ENCODE results near the gene OCLN. TPM values are rescaled to one million over a fixed set of nuclear protein-coding genes. Genes with fewer than 3 reads are reported as not detected.

The OCLN gene
- total RNA-seq, 1 experiment from 2014 or later = 56.7 TPM

- TF ChIP-seq, protein P1, sequence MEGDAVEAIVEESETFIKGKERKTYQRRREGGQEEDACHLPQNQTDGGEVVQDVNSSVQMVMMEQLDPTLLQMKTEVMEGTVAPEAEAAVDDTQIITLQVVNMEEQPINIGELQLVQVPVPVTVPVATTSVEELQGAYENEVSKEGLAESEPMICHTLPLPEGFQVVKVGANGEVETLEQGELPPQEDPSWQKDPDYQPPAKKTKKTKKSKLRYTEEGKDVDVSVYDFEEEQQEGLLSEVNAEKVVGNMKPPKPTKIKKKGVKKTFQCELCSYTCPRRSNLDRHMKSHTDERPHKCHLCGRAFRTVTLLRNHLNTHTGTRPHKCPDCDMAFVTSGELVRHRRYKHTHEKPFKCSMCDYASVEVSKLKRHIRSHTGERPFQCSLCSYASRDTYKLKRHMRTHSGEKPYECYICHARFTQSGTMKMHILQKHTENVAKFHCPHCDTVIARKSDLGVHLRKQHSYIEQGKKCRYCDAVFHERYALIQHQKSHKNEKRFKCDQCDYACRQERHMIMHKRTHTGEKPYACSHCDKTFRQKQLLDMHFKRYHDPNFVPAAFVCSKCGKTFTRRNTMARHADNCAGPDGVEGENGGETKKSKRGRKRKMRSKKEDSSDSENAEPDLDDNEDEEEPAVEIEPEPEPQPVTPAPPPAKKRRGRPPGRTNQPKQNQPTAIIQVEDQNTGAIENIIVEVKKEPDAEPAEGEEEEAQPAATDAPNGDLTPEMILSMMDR (IDR thresholded peaks at IDR 0.05 in 2 of 3, conservative IDR thresholded peaks at IDR 0.05 in 1 of 3; ENCODE audit: borderline replicate concordance in 1 of 3, insufficient read depth in 1 of 3, low read depth in 2 of 3, low read length in 2 of 3) = no peak
Measured at GRCh38 chr5:69527128-69527770, 34.7 kb downstream of the OCLN start (continued).

- ChIA-PET RAD21 (ENCODE audit: low non-redundant PET in 1 of 2, low total read pairs in 2 of 2, uncharacterized antibody in 2 of 2, unreplicated experiment in 2 of 2) (no interaction called here), POLR2A (no interaction called here), CTCF (no interaction called here)
- BruUV-seq (replicated peaks) = no TSS peak
- H3K9ac ChIP-seq (ENCODE audit: low read length) = no peak overlapping the region
- ATAC-seq = peak; percentile 85
- H3K4me2 ChIP-seq (ENCODE audit: low read length) = peak overlapping the region; percentile 57
- H4K20me1 ChIP-seq (ENCODE audit: insufficient read depth) = no peaks in the 10 kb centered on the region
- no peak overlapping the region for H3K27ac ChIP-seq (ENCODE audit: low read depth, low read length)
- H3K9me3 ChIP-seq (ENCODE audit: control insufficient read depth in 1 of 2, insufficient read depth in 1 of 2, low read depth in 1 of 2, low read length in 2 of 2) = no peaks in the 10 kb centered on the region
- H3K4me1 ChIP-seq (ENCODE audit: control insufficient read depth in 1 of 2, insufficient read depth in 2 of 2, low read length in 2 of 2) = peaks cover 16 to 23% of the 10 kb centered on the region in 2 experiments
- peak; percentile 40; the same call in 1 of the 2 replicates for TF ChIP-seq CBX3 (IDR thresholded peaks at IDR 0.05; ENCODE audit: low read depth)
- no peak for TF ChIP-seq TCF7L2 (IDR thresholded peaks at IDR 0.05; ENCODE audit: borderline replicate concordance, extremely low read depth, insufficient read depth, insufficient read length)
- peak; percentile 63 for TF ChIP-seq SP1 (IDR thresholded peaks at IDR 0.05; ENCODE audit: low read depth)
- H3K79me2 ChIP-seq (ENCODE audit: insufficient read depth, low read length) = peaks cover 17% of the 10 kb centered on the region
- H3K4me3 ChIP-seq (replicated peaks in 1 of 2; ENCODE audit: low read depth in 1 of 2, low read length in 2 of 2) = no peak overlapping the region
- intact Hi-C loops (cut with micrococcal nuclease) = no loop called here
- DNase-seq (ENCODE audit: low read depth, low spot score) = peak; percentile 27
- H2AFZ ChIP-seq (ENCODE audit: low read depth, low read length, poor library complexity, severe bottlenecking) = no peak overlapping the region
- H3K36me3 ChIP-seq (ENCODE audit: control insufficient read depth in 1 of 2, insufficient read depth in 2 of 2, low read length in 2 of 2) = no peaks in the 10 kb centered on the region
- H3K27me3 ChIP-seq (ENCODE audit: insufficient read depth, low read length) = no peaks in the 10 kb centered on the region
- H3K9me2 ChIP-seq (ENCODE audit: insufficient read depth) = no peaks in the 10 kb centered on the region
Measured at GRCh38 chr5:69528035-69528434, 35.4 kb downstream of the OCLN start.

GRCh38 chr5:69528609-69529008 lies 36.0 kb downstream of the OCLN start:
- Histone ChIP-seq H3K9me2 (ENCODE audit: insufficient read depth) (no peaks in the 10 kb centered on the region), H3K79me2 (ENCODE audit: insufficient read depth, low read length) (peaks cover 14% of the 10 kb centered on the region; the same call in 1 of the 2 replicates), H3K4me2 (ENCODE audit: low read length) (no peak overlapping the region), H3K9me3 (ENCODE audit: control insufficient read depth in 1 of 2, insufficient read depth in 1 of 2, low read depth in 1 of 2, low read length in 2 of 2) (no peaks in the 10 kb centered on the region), H3K4me3 (replicated peaks in 1 of 2; ENCODE audit: low read depth in 1 of 2, low read length in 2 of 2) (no peak overlapping the region), H2AFZ (ENCODE audit: low read depth, low read length, poor library complexity, severe bottlenecking) (no peak overlapping the region), H3K9ac (ENCODE audit: low read length) (no peak overlapping the region), H3K27me3 (ENCODE audit: insufficient read depth, low read length) (no peaks in the 10 kb centered on the region), H3K36me3 (ENCODE audit: control insufficient read depth in 1 of 2, insufficient read depth in 2 of 2, low read length in 2 of 2) (no peaks in the 10 kb centered on the region), H3K27ac (ENCODE audit: low read depth, low read length) (no peak overlapping the region), H4K20me1 (ENCODE audit: insufficient read depth) (no peaks in the 10 kb centered on the region), H3K4me1 (ENCODE audit: control insufficient read depth in 1 of 2, insufficient read depth in 2 of 2, low read length in 2 of 2) (peaks cover 16 to 23% of the 10 kb centered on the region in 2 experiments)
- RAD21 ChIA-PET (ENCODE audit: low non-redundant PET in 1 of 2, low total read pairs in 2 of 2, uncharacterized antibody in 2 of 2, unreplicated experiment in 2 of 2) = no interaction called here
- no TSS peak for BruUV-seq (replicated peaks)
- POLR2A ChIA-PET = no interaction called here
- intact Hi-C loops (cut with micrococcal nuclease) = no loop called here
- no peak for DNase-seq (ENCODE audit: low read depth, low spot score)
- ATAC-seq = no peak
- CTCF ChIA-PET = no interaction called here
- TF ChIP-seq SIN3A (IDR thresholded peaks at IDR 0.05; ENCODE audit: low read depth) (no peak), ZBTB33 (IDR thresholded peaks at IDR 0.05; ENCODE audit: extremely low read depth, insufficient replicate concordance, low read length) (no peak), SRF (IDR thresholded peaks at IDR 0.05; ENCODE audit: low read depth) (no peak), ZFX (IDR thresholded peaks at IDR 0.05) (no peak), POLR2AphosphoS5 (IDR thresholded peaks at IDR 0.05; ENCODE audit: low read depth, low read length) (no peak)
- TF ChIP-seq, protein P2, sequence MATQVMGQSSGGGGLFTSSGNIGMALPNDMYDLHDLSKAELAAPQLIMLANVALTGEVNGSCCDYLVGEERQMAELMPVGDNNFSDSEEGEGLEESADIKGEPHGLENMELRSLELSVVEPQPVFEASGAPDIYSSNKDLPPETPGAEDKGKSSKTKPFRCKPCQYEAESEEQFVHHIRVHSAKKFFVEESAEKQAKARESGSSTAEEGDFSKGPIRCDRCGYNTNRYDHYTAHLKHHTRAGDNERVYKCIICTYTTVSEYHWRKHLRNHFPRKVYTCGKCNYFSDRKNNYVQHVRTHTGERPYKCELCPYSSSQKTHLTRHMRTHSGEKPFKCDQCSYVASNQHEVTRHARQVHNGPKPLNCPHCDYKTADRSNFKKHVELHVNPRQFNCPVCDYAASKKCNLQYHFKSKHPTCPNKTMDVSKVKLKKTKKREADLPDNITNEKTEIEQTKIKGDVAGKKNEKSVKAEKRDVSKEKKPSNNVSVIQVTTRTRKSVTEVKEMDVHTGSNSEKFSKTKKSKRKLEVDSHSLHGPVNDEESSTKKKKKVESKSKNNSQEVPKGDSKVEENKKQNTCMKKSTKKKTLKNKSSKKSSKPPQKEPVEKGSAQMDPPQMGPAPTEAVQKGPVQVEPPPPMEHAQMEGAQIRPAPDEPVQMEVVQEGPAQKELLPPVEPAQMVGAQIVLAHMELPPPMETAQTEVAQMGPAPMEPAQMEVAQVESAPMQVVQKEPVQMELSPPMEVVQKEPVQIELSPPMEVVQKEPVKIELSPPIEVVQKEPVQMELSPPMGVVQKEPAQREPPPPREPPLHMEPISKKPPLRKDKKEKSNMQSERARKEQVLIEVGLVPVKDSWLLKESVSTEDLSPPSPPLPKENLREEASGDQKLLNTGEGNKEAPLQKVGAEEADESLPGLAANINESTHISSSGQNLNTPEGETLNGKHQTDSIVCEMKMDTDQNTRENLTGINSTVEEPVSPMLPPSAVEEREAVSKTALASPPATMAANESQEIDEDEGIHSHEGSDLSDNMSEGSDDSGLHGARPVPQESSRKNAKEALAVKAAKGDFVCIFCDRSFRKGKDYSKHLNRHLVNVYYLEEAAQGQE (IDR thresholded peaks at IDR 0.05; ENCODE audit: low read depth) = no peak
